HAP-1 (cell line): Measurements from ENCODE around the gene LRP3.

ENCODE experiments used
- DNase-seq, 2 experiments: peaks; one replicate each; pipeline ENCODE4 v3.0.0-alpha.2; 2016 to 2020; ENCODE audit warnings: low spot score in 2 of 2
- H3K27me3 ChIP-seq: fragments of 250-450 bp; sonication (Bioruptor Pico); 2 replicates; pipeline ENCODE4 v1.5.1; 2020; ENCODE audit warnings: low read depth, mild to moderate bottlenecking, moderate library complexity
- H3K36me3 ChIP-seq: fragments of 250-450 bp; sonication (Bioruptor Pico); replicated peaks from 2 replicates; pipeline ENCODE4 v1.5.1; 2020; ENCODE audit warnings: mild to moderate bottlenecking
- H3K4me1 ChIP-seq: fragments of 250-450 bp; sonication (Bioruptor Pico); 2 replicates; pipeline ENCODE4 v1.5.1; 2020; ENCODE audit warnings: mild to moderate bottlenecking
- H3K4me3 ChIP-seq: fragments of 250-450 bp; sonication (Bioruptor Pico); 2 replicates; pipeline ENCODE4 v1.5.1; 2020; ENCODE audit warnings: mild to moderate bottlenecking, moderate library complexity
- H3K9me3 ChIP-seq: fragments of 250-450 bp; sonication (Bioruptor Pico); 2 replicates; pipeline ENCODE4 v1.5.1; 2020; ENCODE audit warnings: mild to moderate bottlenecking, moderate library complexity
- in situ Hi-C: fragments of 300-500 bp; cut with MboI; formaldehyde crosslinking; loops from 3 replicates; pipeline ENCODE4 v1.14.3; 2020; ENCODE audit warnings: low sequenced_read_pairs, inconsistent platforms, mixed read lengths

Gene LRP3

GRCh38 chr19:33256261-33256660 lies 62.1 kb downstream of the LRP3 start:
- H3K4me3 ChIP-seq, result no peak overlapping the region
- DNase-seq, result no peak
- no peaks in the 10 kb centered on the region for H3K4me1 ChIP-seq
- H3K36me3 ChIP-seq, result no peaks in the 10 kb centered on the region
- in situ Hi-C loops, result no loop called here
- no peaks in the 10 kb centered on the region for H3K9me3 ChIP-seq
- no peaks in the 10 kb centered on the region for H3K27me3 ChIP-seq

DNA sequence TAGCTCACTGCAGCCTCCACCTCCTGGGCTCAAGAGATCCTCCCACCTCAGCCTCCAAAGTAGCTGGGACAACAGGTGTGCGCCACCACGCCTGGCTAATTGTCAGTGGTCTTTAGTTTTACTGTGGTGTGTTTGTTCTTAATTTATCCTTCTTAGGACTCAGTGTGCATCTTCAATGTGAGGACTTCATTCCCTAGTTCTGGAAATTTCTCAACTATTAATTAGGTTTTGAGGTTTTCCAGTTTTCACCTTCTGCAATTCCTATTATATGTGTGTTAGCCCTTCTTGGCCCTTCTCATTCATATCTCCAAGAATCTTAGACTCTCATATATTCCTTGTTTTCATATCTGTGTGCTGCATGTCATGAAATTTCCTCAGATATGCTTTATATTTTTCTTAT lies 63.7 kb downstream of the LRP3 start:
- Histone ChIP-seq H3K4me1 (no peaks in the 10 kb centered on the region), H3K9me3 (no peaks in the 10 kb centered on the region), H3K27me3 (no peaks in the 10 kb centered on the region), H3K4me3 (no peak overlapping the region), H3K36me3 (no peaks in the 10 kb centered on the region)
- in situ Hi-C loops, result no loop called here
- DNase-seq, result no peak
